KG1 (cell line): Measurements from ENCODE around the gene TMEM209.
"Not testable (repeated sequence)": the region's sequence is repeated elsewhere in the genome, so short reads cannot be mapped to it uniquely, and the experiment has no call there.

Experiments
- DNase-seq: peaks from one replicate; lab custom pipeline; 2025; lab: John Stamatoyannopoulos, UW

TMEM209 gene

GRCh38 chr7:130218806-130219620, 13.8 kb upstream of the TMEM209 start:
- DNase-seq, result no peak

GRCh38 chr7:130216750-130217149, 11.5 kb upstream of the TMEM209 start:
- DNase-seq, result no peak

GRCh38 chr7:130216025-130216424, 10.8 kb upstream of the TMEM209 start:
- no peak for DNase-seq

- no peak for DNase-seq
Measured at GRCh38 chr7:130213828-130214227, 8.6 kb upstream of the TMEM209 start.

GRCh38 chr7:130210181-130210935, 5.2 kb upstream of the TMEM209 start:
- no peak for DNase-seq

GRCh38 chr7:130208516-130208915, 3.3 kb upstream of the TMEM209 start:
- no peak for DNase-seq

- no peak for DNase-seq
Measured at GRCh38 chr7:130207642-130208041, 2.4 kb upstream of the TMEM209 start, which contains the start of gene SSMEM1. TSS of gene SSMEM1 (plus strand) at chr7:130207860. CDS start at chr7:130207911, 51 bp downstream.

GRCh38 chr7:130207033-130207432, 1.8 kb upstream of the TMEM209 start:
- DNase-seq, result no peak

GRCh38 chr7:130201796-130202195, 3.4 kb downstream of the TMEM209 start:
- DNase-seq, result no peak

- DNase-seq, result no peak
Measured at GRCh38 chr7:130197094-130197493, 8.1 kb downstream of the TMEM209 start.

GRCh38 chr7:130196476-130196875, 8.7 kb downstream of the TMEM209 start:
- DNase-seq, result no peak

- no peak for DNase-seq
Measured at GRCh38 chr7:130195396-130195795, 9.8 kb downstream of the TMEM209 start.

GRCh38 chr7:130191791-130192190, 13.4 kb downstream of the TMEM209 start:
- DNase-seq, result no peak

- no peak for DNase-seq
Measured at GRCh38 chr7:130189343-130189742, 15.9 kb downstream of the TMEM209 start.

GRCh38 chr7:130187360-130187759, 17.8 kb downstream of the TMEM209 start:
- DNase-seq, result no peak

GRCh38 chr7:130184349-130184748, 20.9 kb downstream of the TMEM209 start:
- not testable (repeated sequence) for DNase-seq

- DNase-seq, result no peak
Measured at GRCh38 chr7:130182990-130183389, 22.2 kb downstream of the TMEM209 start.

GRCh38 chr7:130181263-130181605, 24.0 kb downstream of the TMEM209 start:
- DNase-seq, result no peak

GRCh38 chr7:130180571-130181262, 24.5 kb downstream of the TMEM209 start:
- DNase-seq, result no peak

- DNase-seq, result no peak
Measured at GRCh38 chr7:130179631-130180030, 25.6 kb downstream of the TMEM209 start.

GRCh38 chr7:130178251-130178650, 27.0 kb downstream of the TMEM209 start:
- no peak for DNase-seq

GRCh38 chr7:130174237-130174959, 30.8 kb downstream of the TMEM209 start:
- DNase-seq, result no peak
